IMR-90 (cell line): ENCODE results near the gene PGA3. TPM values are rescaled to one million over a fixed set of nuclear protein-coding genes. Genes with fewer than 3 reads are reported as not detected.

Experiments used
- ATAC-seq: fragments of 200-7000 bp; cut with Tn5 transposase; 2 replicates; pipeline ENCODE4 v1.9.1; 2020; ENCODE audit warnings: low read depth, mild to moderate bottlenecking, moderate library complexity
- BruUV-seq: library from RNA; stranded (reverse); fragments of 400-500 nt; replicated peaks from 2 replicates; lab custom pipeline; 2021; lab: Mats Ljungman, UMichigan
- CTCF ChIA-PET: fragments of 300-600 bp; formaldehyde crosslinking; extraction: SDS; loops from one replicate; lab custom pipeline; 2021; ENCODE audit warnings: antibody characterized with exemption; lab: Yijun Ruan, JAX
- POLR2A ChIA-PET: fragments of 300-600 bp; sonication (Branson Sonifier 250); formaldehyde crosslinking; loops from one replicate; lab custom pipeline; 2022; ENCODE audit warnings: antibody characterized with exemption; ENCODE audit not compliant: unreplicated experiment; lab: Charles Lee
- DNase-seq: peaks from one replicate; pipeline ENCODE4 v3.0.0; 2013
- H2AFZ ChIP-seq: replicated peaks from 2 replicates; pipeline ENCODE3; 2013; ENCODE audit warnings: low read length, mild to moderate bottlenecking; ENCODE audit not compliant: poor library complexity
- H2AK5ac ChIP-seq: 2 replicates; pipeline ENCODE4 v1.6.1; 2013; ENCODE audit warnings: low read depth, low read length, inconsistent platforms
- H2AK9ac ChIP-seq: replicated peaks from 2 replicates; pipeline ENCODE3; 2013; ENCODE audit warnings: mild to moderate bottlenecking, low read depth, low read length, moderate library complexity; ENCODE audit not compliant: poor library complexity
- H2BK120ac ChIP-seq: 2 replicates; pipeline ENCODE4 v1.6.1; 2013; ENCODE audit warnings: low read depth, low read length, inconsistent platforms
- H2BK15ac ChIP-seq: 3 replicates; pipeline ENCODE4 v1.6.1; 2013; ENCODE audit warnings: low read depth, low read length, inconsistent platforms
- H2BK20ac ChIP-seq: 2 replicates; pipeline ENCODE4 v1.6.1; 2013; ENCODE audit warnings: low read depth, mild to moderate bottlenecking, inconsistent platforms, low read length, moderate library complexity
- H2BK5ac ChIP-seq: 2 replicates; pipeline ENCODE4 v1.6.1; 2013; ENCODE audit warnings: mild to moderate bottlenecking, low read depth, low read length, inconsistent platforms; ENCODE audit not compliant: poor library complexity, severe bottlenecking
- H3K14ac ChIP-seq: replicated peaks from 2 replicates; pipeline ENCODE4 v1.6.1; 2013; ENCODE audit warnings: low read depth, low read length, inconsistent platforms
- H3K18ac ChIP-seq: 2 replicates; pipeline ENCODE4 v1.6.1; 2013; ENCODE audit warnings: low read depth, low read length, control low read depth
- H3K23ac ChIP-seq: 2 replicates; pipeline ENCODE4 v1.6.1; 2013; ENCODE audit warnings: low read depth, low read length, inconsistent platforms
- H3K27ac ChIP-seq: 2 replicates; pipeline ENCODE4 v1.5.1; 2013; ENCODE audit warnings: mild to moderate bottlenecking, control low read depth, low read length; ENCODE audit not compliant: insufficient read depth
- H3K27me3 ChIP-seq: 2 replicates; pipeline ENCODE4 v1.6.1; 2013; ENCODE audit warnings: low read length; ENCODE audit not compliant: control insufficient read depth, insufficient read depth
- H3K36me3 ChIP-seq: 2 replicates; pipeline ENCODE4 v1.6.1; 2013; ENCODE audit warnings: low read length, mixed read lengths; ENCODE audit not compliant: control insufficient read depth, insufficient read depth
- H3K4ac ChIP-seq: 2 replicates; pipeline ENCODE4 v1.6.1; 2013; ENCODE audit warnings: low read depth, low read length, inconsistent platforms
- H3K4me1 ChIP-seq: 2 replicates; pipeline ENCODE4 v1.6.1; 2013; ENCODE audit warnings: low read length, mixed read lengths; ENCODE audit not compliant: control insufficient read depth, insufficient read depth
- H3K4me2 ChIP-seq: 2 replicates; pipeline ENCODE4 v1.6.1; 2013; ENCODE audit warnings: low read depth, mild to moderate bottlenecking, control low read depth, low read length, moderate library complexity
- H3K4me3 ChIP-seq: 2 replicates; pipeline ENCODE4 v1.5.1; 2013; ENCODE audit warnings: low read depth, mild to moderate bottlenecking, control low read depth, low read length, moderate library complexity; ENCODE audit not compliant: insufficient read depth
- H3K56ac ChIP-seq: 2 replicates; pipeline ENCODE4 v1.6.1; 2013; ENCODE audit warnings: low read length, inconsistent platforms; ENCODE audit not compliant: insufficient read depth; ENCODE audit errors: extremely low read depth
- H3K79me1 ChIP-seq, 2 experiments: 2 replicates each; pipeline ENCODE4 v1.6.1; 2013; ENCODE audit warnings: low read length in 2 of 2, inconsistent platforms in 1 of 2, low read depth in 1 of 2
- H3K9ac ChIP-seq: 2 replicates; pipeline ENCODE4 v1.6.1; 2013; ENCODE audit warnings: low read depth, low read length, control low read depth
- H3K9me1 ChIP-seq: 2 replicates; pipeline ENCODE4 v1.6.1; 2013; ENCODE audit warnings: low read length, inconsistent platforms; ENCODE audit not compliant: insufficient read depth
- H3K9me3 ChIP-seq: 2 replicates; pipeline ENCODE4 v1.6.1; 2013; ENCODE audit warnings: low read length; ENCODE audit not compliant: control insufficient read depth, insufficient read depth
- H4K20me1 ChIP-seq: 2 replicates; pipeline ENCODE4 v1.6.1; 2013; ENCODE audit warnings: low read length, inconsistent platforms; ENCODE audit not compliant: insufficient read depth
- H4K5ac ChIP-seq: 2 replicates; pipeline ENCODE4 v1.6.1; 2013; ENCODE audit warnings: mild to moderate bottlenecking, low read depth, low read length, control low read depth
- H4K8ac ChIP-seq, 2 experiments: 2 replicates each; pipeline ENCODE4 v1.6.1; 2013; ENCODE audit warnings: low read depth in 2 of 2, low read length in 2 of 2, control low read depth in 1 of 2, inconsistent platforms in 1 of 2
- H4K91ac ChIP-seq: 2 replicates; pipeline ENCODE4 v1.6.1; 2013; ENCODE audit warnings: low read depth, low read length, inconsistent platforms; ENCODE audit not compliant: insufficient read depth
- BHLHE40 ChIP-seq: fragments of 150-350 bp; IDR thresholded peaks from 2 replicates; pipeline ENCODE4 v1.6.1; 2016; ENCODE audit warnings: mild to moderate bottlenecking, low read depth, low read length
- CEBPB ChIP-seq: IDR thresholded peaks from 2 replicates; pipeline ENCODE4 v1.6.1; 2012; ENCODE audit warnings: low read depth, low read length, improper control_type of control experiment
- CHD1 ChIP-seq: IDR thresholded peaks from 2 replicates; pipeline ENCODE4 v1.6.1; 2012; ENCODE audit warnings: low read depth, low read length, improper control_type of control experiment
- FOS ChIP-seq: fragments of 150-350 bp; IDR thresholded peaks from 2 replicates; pipeline ENCODE4 v1.6.1; 2016; ENCODE audit warnings: low read depth, low read length
- MAFK ChIP-seq: IDR thresholded peaks from 2 replicates; pipeline ENCODE4 v1.6.1; 2012; ENCODE audit warnings: low read depth, low read length, improper control_type of control experiment
- MAZ ChIP-seq: IDR thresholded peaks from 2 replicates; pipeline ENCODE4 v1.6.1; 2012; ENCODE audit warnings: low read depth, mild to moderate bottlenecking, low read length, improper control_type of control experiment, moderate library complexity, borderline replicate concordance
- MXI1 ChIP-seq: IDR thresholded peaks from 2 replicates; pipeline ENCODE4 v1.6.1; 2012; ENCODE audit warnings: low read depth, mild to moderate bottlenecking, low read length, moderate library complexity, borderline replicate concordance
- NFE2L2 ChIP-seq: fragments of 150-350 bp; IDR thresholded peaks from 2 replicates; pipeline ENCODE4 v1.6.1; 2016; ENCODE audit warnings: low read depth, mild to moderate bottlenecking, low read length
- POLR2A ChIP-seq: IDR thresholded peaks from 2 replicates; pipeline ENCODE4 v1.6.1; 2012; ENCODE audit warnings: mild to moderate bottlenecking, low read depth, low read length
- RAD21 ChIP-seq: IDR thresholded peaks from 2 replicates; pipeline ENCODE4 v1.6.1; 2012; ENCODE audit warnings: low read length, improper control_type of control experiment
- RCOR1 ChIP-seq: IDR thresholded peaks from 2 replicates; pipeline ENCODE4 v1.6.1; 2012; ENCODE audit warnings: mild to moderate bottlenecking, low read length, improper control_type of control experiment; ENCODE audit not compliant: insufficient replicate concordance
- RFX5 ChIP-seq: IDR thresholded peaks from 2 replicates; pipeline ENCODE4 v1.8.0; 2012; ENCODE audit warnings: low read depth, mild to moderate bottlenecking, low read length, moderate library complexity
- SMC3 ChIP-seq: fragments of 150-350 bp; IDR thresholded peaks from 2 replicates; pipeline ENCODE4 v1.6.1; 2016; ENCODE audit warnings: low read depth, mild to moderate bottlenecking, antibody characterized with exemption, low read length, moderate library complexity
- WGBS, 2 experiments: methylation state at CpG; one replicate each; pipeline versions ENCODE4 v1.1.5 to v1.1.7; 2013; ENCODE audit warnings: missing lambda C conversion rate in 2 of 2; ENCODE audit not compliant: insufficient read length in 1 of 2; ENCODE audit errors: extremely low coverage in 2 of 2; 5-methylcytosine and 5-hydroxymethylcytosine counted together
- dilution Hi-C: fragments of 300-500 bp; cut with HindIII; formaldehyde crosslinking; loops from one replicate; pipeline ENCODE4 v1.14.3; 2018; ENCODE audit warnings: low sequenced_read_pairs; ENCODE audit not compliant: unreplicated experiment
- in situ Hi-C: fragments of 300-500 bp; cut with MboI; formaldehyde crosslinking; loops from 3 replicates; pipeline ENCODE4 v1.14.3; 2019; ENCODE audit warnings: low sequenced_read_pairs, inconsistent platforms, mixed read lengths
- intact Hi-C: fragments of 100-400 bp; cut with micrococcal nuclease; formaldehyde crosslinking; loops from 2 replicates; pipeline ENCODE4 v1.10.0; 2022
- polyA plus RNA-seq, 3 experiments: library from polyadenylated mRNA; depleted of rRNA; stranded (reverse); fragments of >200 nt; gene quantifications; 2 replicates each; pipeline ENCODE4 v1.2.3, GENCODE V29; 2012; ENCODE audit warnings: low replicate concordance in 1 of 3
- total RNA-seq: library from RNA; depleted of rRNA; stranded (reverse); fragments of >200 nt; gene quantifications from 2 replicates; pipeline ENCODE4 v1.2.3, GENCODE V29; 2012
- TF ChIP-seq, protein P1 (sequence below): conservative IDR thresholded peaks from 2 replicates; pipeline ENCODE4 v1.5.1; 2012; ENCODE audit warnings: mild to moderate bottlenecking, low read depth, low read length, improper control_type of control experiment
- TF ChIP-seq, protein P2 (sequence below): fragments of 150-350 bp; IDR thresholded peaks from 2 replicates; pipeline ENCODE4 v1.6.1; 2016; ENCODE audit warnings: low read depth, mild to moderate bottlenecking, low read length, moderate library complexity, borderline replicate concordance
- TF ChIP-seq, protein P3 (sequence below): fragments of 150-350 bp; IDR thresholded peaks from 2 replicates; pipeline ENCODE4 v1.6.1; 2017; ENCODE audit warnings: mild to moderate bottlenecking, antibody characterized with exemption, low read length, low read depth

The PGA3 gene
- total and polyA plus RNA-seq, 2 of the 4 experiments (the other 2 are of a cell fraction), result 0.18 TPM; not detected in 1

DNA sequence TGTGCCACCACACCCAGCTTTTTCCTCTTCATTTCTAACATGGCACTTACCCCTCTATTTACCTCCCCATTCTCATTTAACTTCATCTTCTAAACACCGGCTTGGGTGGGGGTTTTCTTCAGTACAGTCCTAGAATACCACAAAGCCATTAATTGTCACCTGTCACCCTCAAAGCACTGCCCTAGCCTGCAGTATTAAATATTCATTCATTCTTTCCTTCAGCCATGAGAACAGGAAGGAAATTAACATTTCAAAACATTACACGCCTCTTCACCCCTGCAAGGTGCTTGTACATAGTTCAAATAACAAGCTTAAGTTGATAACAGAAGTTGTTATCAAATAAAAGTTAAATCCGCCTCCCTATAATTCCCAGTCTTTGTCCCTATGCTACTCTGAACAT is 31.4 kb upstream of the PGA3 start:
- H3K14ac ChIP-seq, result no peak overlapping the region
- no peak overlapping the region for H3K4me2 ChIP-seq
- H3K79me1 ChIP-seq, result no peaks in the 10 kb centered on the region
- no peak overlapping the region for H3K23ac ChIP-seq
- dilution Hi-C loops, result no loop called here
- no peak overlapping the region for H3K27ac ChIP-seq
- H3K36me3 ChIP-seq, result no peaks in the 10 kb centered on the region
- BruUV-seq, result no TSS peak
- POLR2A ChIA-PET, result no interaction called here
- no peaks in the 10 kb centered on the region for H3K9me1 ChIP-seq
- no peak overlapping the region for H3K18ac ChIP-seq
- H3K9me3 ChIP-seq, result no peaks in the 10 kb centered on the region; the same call in none of the 2 replicates
- no peak overlapping the region for H2AK9ac ChIP-seq
- CTCF ChIA-PET, result no interaction called here
- no peak overlapping the region for H3K4ac ChIP-seq
- H2BK15ac ChIP-seq, result no peak overlapping the region
- ATAC-seq (no peak), DNase-seq (no peak)
- no peak overlapping the region for H3K56ac ChIP-seq
- intact Hi-C loops, result loop anchor here (5.0 kb wide), 2 partner anchors 265 to 340 kb away; partner anchors contain the start of gene PRPF19
- in situ Hi-C loops, result no loop called here
- 100% methylated on average over 1 of the region's 3 CpGs; no CpG with 5 or more reads in 1 of the 2 experiments for WGBS, 2 experiments
- H4K20me1 ChIP-seq, result no peaks in the 10 kb centered on the region
- H3K27me3 ChIP-seq, result peaks cover 56% of the 10 kb centered on the region
- H2BK120ac ChIP-seq, result no peak overlapping the region
- no peak overlapping the region for H4K91ac ChIP-seq
- no peak overlapping the region for H2BK5ac ChIP-seq
- H3K9ac ChIP-seq, result no peak overlapping the region
- no peak overlapping the region for H2AFZ ChIP-seq
- no peaks in the 10 kb centered on the region for H3K4me1 ChIP-seq
- H3K4me3 ChIP-seq, result no peak overlapping the region
- no peak overlapping the region for H2AK5ac ChIP-seq
- H2BK20ac ChIP-seq, result no peak overlapping the region
- TF ChIP-seq, protein P1, sequence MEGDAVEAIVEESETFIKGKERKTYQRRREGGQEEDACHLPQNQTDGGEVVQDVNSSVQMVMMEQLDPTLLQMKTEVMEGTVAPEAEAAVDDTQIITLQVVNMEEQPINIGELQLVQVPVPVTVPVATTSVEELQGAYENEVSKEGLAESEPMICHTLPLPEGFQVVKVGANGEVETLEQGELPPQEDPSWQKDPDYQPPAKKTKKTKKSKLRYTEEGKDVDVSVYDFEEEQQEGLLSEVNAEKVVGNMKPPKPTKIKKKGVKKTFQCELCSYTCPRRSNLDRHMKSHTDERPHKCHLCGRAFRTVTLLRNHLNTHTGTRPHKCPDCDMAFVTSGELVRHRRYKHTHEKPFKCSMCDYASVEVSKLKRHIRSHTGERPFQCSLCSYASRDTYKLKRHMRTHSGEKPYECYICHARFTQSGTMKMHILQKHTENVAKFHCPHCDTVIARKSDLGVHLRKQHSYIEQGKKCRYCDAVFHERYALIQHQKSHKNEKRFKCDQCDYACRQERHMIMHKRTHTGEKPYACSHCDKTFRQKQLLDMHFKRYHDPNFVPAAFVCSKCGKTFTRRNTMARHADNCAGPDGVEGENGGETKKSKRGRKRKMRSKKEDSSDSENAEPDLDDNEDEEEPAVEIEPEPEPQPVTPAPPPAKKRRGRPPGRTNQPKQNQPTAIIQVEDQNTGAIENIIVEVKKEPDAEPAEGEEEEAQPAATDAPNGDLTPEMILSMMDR, result no peak
- TF ChIP-seq FOS (no peak), SMC3 (no peak), MAZ (no peak), CHD1 (no peak), RAD21 (no peak), BHLHE40 (no peak), MXI1 (no peak), RFX5 (no peak), MAFK (no peak), NFE2L2 (no peak), CEBPB (no peak), POLR2A (no peak), RCOR1 (no peak)
- TF ChIP-seq, protein P2, sequence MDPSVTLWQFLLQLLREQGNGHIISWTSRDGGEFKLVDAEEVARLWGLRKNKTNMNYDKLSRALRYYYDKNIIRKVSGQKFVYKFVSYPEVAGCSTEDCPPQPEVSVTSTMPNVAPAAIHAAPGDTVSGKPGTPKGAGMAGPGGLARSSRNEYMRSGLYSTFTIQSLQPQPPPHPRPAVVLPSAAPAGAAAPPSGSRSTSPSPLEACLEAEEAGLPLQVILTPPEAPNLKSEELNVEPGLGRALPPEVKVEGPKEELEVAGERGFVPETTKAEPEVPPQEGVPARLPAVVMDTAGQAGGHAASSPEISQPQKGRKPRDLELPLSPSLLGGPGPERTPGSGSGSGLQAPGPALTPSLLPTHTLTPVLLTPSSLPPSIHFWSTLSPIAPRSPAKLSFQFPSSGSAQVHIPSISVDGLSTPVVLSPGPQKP, result no peak
- TF ChIP-seq, protein P3, sequence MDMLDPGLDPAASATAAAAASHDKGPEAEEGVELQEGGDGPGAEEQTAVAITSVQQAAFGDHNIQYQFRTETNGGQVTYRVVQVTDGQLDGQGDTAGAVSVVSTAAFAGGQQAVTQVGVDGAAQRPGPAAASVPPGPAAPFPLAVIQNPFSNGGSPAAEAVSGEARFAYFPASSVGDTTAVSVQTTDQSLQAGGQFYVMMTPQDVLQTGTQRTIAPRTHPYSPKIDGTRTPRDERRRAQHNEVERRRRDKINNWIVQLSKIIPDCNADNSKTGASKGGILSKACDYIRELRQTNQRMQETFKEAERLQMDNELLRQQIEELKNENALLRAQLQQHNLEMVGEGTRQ, result no peak
- H4K5ac ChIP-seq, result no peak overlapping the region
- H4K8ac ChIP-seq, result no peak overlapping the region
